Inflammatory macrophage treated with lipopolysaccharide for 4 hours (primary cell): ENCODE data around the gene GBF1.

Experiments used
- DNase-seq: peaks from one replicate; pipeline ENCODE4 v3.0.0-alpha.2; 2020

Gene GBF1

GRCh38 chr10:102409604-102410428 is 164.5 kb downstream of the GBF1 start:
- no peak for DNase-seq

DNA sequence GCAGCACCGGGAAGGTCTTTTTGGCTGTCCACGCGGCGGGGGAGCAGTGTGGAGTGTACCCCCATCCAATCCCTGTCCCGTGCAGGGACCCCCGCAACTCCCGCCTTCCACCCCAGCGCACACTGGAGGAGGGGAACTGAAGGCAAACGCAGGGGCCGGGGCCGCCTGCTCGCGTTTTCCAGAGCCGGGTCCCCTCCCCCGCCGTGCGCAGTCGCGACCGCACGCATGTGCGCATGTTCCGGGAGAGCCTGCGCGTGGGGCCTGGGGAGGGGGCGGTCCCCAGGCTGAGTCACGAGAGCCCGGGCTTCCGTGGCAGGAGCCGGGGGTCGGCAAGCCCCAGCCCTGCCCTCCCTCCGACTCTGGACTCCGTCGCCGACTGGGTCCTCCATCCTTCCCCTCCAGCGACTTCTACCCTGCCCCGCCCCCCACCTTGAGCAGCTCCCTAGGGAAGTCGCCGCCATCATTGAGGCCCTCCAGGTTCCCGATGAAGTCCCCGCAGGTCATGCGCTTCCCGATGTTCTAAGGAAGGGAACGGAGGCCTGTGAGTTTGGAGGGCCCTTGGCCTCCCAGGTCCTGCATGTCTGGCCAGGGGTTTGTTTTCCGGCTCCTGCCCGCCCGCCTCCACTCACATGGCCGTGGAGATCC is 165.2 kb downstream of the GBF1 start:
- DNase-seq, result no peak

- DNase-seq, result no peak
Observed at GRCh38 chr10:102411341-102412255, 166.3 kb downstream of the GBF1 start.

DNA sequence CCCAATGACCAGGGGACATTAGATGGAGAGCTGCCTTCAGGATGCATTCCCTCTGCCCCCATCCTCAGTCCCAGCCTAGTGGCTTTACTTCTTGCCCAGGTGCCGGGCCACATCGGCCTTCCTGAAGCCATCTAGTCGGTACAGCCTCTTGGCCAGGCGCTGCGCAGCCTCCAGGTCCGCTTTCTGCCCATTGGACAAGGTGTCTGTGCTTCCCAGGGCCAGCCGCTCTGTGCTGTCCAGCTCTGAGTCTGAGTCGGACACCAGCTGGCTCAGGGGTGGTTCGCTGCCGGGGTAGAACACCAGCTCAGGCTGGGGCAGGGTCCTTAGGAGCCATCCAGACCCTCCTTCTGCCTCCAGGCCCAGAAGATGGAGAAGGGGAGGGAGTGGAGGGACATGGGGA is 167.0 kb downstream of the GBF1 start:
- no peak for DNase-seq

DNA sequence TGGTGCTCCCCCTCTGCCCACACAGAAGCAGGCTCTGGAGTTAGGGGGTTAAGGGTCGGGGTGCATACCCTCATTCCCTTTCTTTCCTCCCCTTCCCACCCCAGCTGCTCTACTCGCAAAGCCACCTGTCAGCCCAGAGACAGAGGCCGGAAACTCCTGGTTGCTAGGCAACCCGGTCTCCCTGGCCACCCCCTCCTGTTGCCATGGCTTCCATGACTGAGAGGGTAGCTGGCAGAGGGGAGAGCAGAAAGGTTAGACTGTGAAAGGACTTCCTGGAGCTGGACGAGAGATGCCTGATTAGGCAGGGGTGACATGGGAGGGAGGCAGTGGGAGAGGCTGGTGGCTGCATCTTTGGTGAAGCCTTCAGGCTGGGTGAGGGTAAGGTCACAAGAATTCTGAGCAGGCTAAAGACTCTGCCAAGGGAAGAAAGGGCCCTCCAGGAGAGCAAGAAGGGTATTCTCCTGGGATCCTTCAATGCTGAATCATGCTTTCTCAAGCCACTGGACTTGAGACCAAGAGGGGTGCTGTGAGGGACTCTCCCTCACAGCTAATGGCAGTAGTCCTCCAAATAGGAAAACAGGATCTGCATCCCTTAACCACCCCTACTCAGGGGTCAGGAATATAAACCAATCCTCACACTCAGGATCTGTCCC is 167.8 kb downstream of the GBF1 start:
- no peak for DNase-seq

GRCh38 chr10:102413806-102414561 is 168.7 kb downstream of the GBF1 start:
- no peak for DNase-seq

GRCh38 chr10:102414749-102415148 is 169.4 kb downstream of the GBF1 start:
- no peak for DNase-seq

GRCh38 chr10:102416283-102416682 is 171.0 kb downstream of the GBF1 start:
- no peak for DNase-seq

- no peak for DNase-seq
Observed at GRCh38 chr10:102416695-102417094, 171.4 kb downstream of the GBF1 start.

DNA sequence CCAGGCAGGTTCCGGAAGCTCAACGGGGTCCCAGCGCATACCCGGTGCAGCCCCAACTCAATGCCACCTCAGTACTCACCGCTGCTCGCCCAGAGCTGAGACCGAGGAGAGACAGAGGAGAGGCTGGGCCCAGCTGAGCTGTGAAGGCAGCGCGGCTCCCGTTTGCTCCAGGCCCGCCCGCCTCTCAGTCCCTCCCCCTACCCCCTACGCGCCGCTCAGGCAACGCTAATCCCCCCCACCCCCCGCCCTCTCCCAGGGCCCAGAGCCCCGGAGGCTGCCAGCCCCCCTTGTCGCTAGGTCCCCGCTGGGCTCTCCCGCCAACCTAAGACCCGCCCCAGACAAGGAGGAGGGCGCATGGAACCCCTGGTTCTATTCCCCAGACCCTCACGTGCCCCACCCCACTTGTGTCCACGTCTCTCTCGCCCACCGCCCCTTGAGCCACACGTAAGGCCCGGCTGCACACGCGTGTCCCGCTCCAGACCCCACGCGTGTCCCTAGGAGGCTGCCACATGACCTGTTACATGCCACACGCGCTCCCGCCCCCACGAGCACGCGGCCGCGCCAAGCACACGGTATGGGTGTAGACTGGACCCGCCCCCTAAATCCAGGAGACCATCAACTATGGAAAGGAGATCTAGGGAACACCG is 173.4 kb downstream of the GBF1 start, which contains the start of gene PSD:
PSD (minus strand) TSS at position 164 of the 647 bp plus-strand sequence. CDS start 1,747 bp downstream, outside the sequence.
- DNase-seq, result no peak

GRCh38 chr10:102419269-102420180 is 174.2 kb downstream of the GBF1 start:
- DNase-seq, result no peak

- DNase-seq, result no peak
Observed at GRCh38 chr10:102420181-102420713, 174.9 kb downstream of the GBF1 start.

- peak; percentile 97 for DNase-seq
Observed at GRCh38 chr10:102420714-102421506, 175.6 kb downstream of the GBF1 start, which contains the start of gene FBXL15. Gene FBXL15, plus strand, starts transcription at chr10:102420836. Its CDS starts 294 bp downstream, at chr10:102421130.

DNA sequence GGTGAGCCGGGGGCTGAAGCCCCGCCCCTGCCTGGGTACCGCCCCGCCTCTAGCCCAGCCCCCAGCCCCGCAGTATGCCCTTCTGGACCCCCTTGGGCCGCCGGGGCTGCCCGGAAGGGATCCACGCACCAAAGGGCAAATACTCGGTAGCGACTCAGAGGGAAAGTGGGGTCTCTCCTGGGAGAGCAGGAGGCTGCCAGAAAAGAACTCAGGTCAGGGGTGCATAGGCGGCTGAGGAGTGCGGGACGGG is 176.1 kb downstream of the GBF1 start:
- no peak for DNase-seq

DNA sequence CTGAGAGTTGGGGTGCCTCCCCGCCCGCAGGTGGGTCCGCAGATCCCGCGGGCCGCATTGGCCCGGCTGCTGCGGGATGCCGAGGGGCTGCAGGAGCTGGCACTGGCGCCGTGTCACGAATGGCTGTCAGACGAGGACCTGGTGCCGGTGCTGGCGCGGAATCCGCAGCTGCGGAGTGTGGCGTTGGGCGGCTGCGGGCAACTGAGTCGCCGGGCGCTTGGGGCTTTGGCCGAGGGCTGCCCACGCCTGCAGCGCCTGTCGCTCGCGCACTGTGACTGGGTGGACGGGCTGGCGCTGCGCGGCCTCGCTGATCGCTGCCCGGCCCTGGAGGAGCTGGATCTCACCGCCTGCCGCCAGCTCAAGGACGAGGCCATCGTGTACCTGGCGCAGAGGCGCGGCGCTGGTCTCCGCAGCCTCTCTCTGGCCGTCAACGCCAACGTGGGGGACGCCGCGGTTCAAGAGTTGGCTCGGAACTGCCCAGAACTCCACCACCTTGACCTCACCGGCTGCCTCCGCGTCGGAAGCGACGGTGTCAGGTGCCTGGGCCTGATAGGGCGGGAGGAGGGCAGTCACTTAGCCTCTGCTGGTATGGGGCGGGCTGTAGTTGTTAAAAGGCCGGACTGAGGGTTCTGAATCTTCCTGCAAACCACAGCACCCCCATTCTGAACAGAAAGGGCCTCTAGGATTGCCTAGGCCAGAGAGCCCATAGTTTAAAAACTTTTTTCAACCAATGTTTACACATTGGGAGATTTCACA is 176.6 kb downstream of the GBF1 start:
- peak; percentile 52 for DNase-seq

- DNase-seq, result peak; percentile 83
Observed at GRCh38 chr10:102422545-102423129, 177.3 kb downstream of the GBF1 start.

DNA sequence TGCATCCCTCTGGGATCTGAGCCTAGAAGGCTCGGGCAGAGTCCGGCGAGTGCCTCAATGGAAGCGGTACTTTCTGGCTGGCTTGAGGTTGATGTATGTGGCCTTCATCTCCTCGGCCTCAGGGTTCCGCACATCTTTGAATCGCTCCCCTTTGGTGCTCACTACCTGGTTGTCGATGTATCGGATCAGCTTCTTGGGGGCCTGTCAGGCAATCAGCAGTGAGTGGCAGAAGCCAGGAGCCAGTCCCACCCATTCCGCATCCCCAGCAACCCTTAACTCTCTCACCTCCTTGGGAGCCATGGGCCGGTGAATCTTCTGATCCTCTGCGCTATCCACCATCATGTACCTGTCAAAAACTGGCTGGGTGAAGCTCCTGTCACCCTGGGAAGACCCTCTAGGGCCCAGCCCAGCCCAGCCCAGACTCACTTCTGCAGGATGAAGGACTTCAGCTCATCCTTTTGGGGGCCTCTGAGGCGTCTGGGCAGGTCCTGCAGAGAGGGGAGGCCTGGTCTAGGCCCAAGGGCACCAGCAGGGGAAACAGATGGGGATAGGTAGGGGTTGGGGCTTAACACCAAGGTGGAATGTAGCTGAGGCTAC is 178.1 kb downstream of the GBF1 start:
- DNase-seq, result no peak

- no peak for DNase-seq
Observed at GRCh38 chr10:102424145-102424544, 178.8 kb downstream of the GBF1 start.
